ENCODE measurements around the gene PLPP4. TPM values are rescaled to one million over a fixed set of nuclear protein-coding genes. Genes with fewer than 3 reads are reported as not detected.

PLPP4 gene
- total and polyA plus RNA-seq, 9 donors = 0.15 to 0.72 (median 0.31) TPM; not detected in 3

DNA sequence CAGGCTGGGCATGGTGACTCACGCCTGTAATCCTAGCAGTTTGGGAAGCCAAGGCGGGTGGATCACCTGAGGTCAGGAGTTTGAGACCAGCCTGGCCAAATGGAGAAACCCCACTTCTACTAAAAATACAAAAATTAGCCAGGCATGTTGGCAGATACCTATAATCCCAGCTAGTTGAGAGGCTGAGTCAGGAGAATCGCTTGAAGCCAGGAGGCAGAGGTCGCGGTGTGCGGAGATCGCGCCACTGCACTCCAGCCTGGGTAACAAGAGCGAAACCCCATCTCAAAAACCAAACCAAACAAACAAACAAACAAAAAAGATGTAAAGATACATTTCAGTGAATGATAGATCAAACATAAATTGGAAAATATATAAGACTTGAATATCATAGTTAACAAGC lies 105.9 kb downstream of the PLPP4 start:
- TF ChIP-seq, protein P1, sequence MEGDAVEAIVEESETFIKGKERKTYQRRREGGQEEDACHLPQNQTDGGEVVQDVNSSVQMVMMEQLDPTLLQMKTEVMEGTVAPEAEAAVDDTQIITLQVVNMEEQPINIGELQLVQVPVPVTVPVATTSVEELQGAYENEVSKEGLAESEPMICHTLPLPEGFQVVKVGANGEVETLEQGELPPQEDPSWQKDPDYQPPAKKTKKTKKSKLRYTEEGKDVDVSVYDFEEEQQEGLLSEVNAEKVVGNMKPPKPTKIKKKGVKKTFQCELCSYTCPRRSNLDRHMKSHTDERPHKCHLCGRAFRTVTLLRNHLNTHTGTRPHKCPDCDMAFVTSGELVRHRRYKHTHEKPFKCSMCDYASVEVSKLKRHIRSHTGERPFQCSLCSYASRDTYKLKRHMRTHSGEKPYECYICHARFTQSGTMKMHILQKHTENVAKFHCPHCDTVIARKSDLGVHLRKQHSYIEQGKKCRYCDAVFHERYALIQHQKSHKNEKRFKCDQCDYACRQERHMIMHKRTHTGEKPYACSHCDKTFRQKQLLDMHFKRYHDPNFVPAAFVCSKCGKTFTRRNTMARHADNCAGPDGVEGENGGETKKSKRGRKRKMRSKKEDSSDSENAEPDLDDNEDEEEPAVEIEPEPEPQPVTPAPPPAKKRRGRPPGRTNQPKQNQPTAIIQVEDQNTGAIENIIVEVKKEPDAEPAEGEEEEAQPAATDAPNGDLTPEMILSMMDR (IDR thresholded peaks at IDR 0.05) = no peak
- TF ChIP-seq POLR2A (IDR thresholded peaks at IDR 0.05) = no peak
- TF ChIP-seq EP300 (IDR thresholded peaks at IDR 0.05) = no peak
- DNase-seq = no peak
- intact Hi-C loops (cut with DNase I) = no loop called here
- 92 to 95% (median 95%) methylated on average over 9 of the region's 9 CpGs for WGBS, 3 donors
- Histone ChIP-seq H3K4me1 (ENCODE audit: insufficient read depth) (no peaks in the 10 kb centered on the region), H3K27me3 (no peaks in the 10 kb centered on the region), H3K27ac (no peak overlapping the region), H3K9me3 (no peaks in the 10 kb centered on the region), H3K4me3 (no peak overlapping the region), H3K36me3 (no peaks in the 10 kb centered on the region)

DNA sequence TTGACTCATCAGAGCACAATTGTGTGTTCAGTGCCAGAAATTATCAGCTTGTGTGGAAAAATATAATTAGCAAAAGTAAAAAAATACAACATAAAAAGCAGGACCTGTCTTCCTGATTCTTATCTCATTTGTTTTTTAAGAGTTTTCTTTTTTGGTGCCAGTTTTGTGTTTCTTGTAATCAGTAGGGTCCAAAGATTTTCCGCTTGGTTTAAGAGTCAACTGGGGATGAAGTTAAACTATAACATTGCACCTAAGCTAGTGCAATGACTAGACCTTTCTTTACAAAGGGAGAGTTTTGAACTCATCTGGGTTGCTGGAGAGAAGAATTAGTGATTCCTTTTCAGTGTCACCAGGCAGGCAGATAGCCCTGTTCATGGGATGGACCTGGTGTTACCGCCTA lies 113.4 kb downstream of the PLPP4 start:
- intact Hi-C loops (cut with DNase I) = no loop called here
- no peaks in the 10 kb centered on the region for H3K27me3 ChIP-seq
- H3K4me3 ChIP-seq = no peak overlapping the region
- no peaks in the 10 kb centered on the region for H3K36me3 ChIP-seq
- no peaks in the 10 kb centered on the region for H3K9me3 ChIP-seq
- no peaks in the 10 kb centered on the region for H3K4me1 ChIP-seq (ENCODE audit: insufficient read depth)
- TF ChIP-seq, protein P1 (IDR thresholded peaks at IDR 0.05) = no peak
- TF ChIP-seq POLR2A (IDR thresholded peaks at IDR 0.05) (no peak), EP300 (IDR thresholded peaks at IDR 0.05) (no peak)
- no peak for DNase-seq
- H3K27ac ChIP-seq = no peak overlapping the region
- WGBS, 3 donors = 84 to 88% (median 87%) methylated on average over 2 of the region's 2 CpGs

DNA sequence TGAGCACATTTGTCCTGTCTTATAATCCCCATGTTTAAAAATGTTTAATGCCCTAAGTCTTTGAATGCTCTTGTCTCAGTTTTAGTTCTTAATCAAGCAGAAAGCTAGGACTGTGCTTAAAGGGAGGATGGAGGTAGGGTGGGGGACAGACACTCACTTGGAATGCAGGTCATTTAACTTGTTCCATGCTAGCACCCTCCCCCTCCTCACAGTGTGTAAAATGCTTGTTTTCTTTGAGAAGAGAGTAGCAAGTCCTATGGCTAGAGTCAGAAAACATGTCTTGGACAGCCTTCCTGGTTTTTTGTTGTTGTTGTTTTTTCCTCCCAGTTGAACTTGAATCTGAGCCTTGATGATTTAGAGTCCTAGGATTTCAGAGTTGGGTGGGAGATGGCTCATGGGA lies 114.2 kb downstream of the PLPP4 start:
- TF ChIP-seq EP300 (IDR thresholded peaks at IDR 0.05) (no peak), POLR2A (IDR thresholded peaks at IDR 0.05) (no peak)
- TF ChIP-seq, protein P1 (IDR thresholded peaks at IDR 0.05) = no peak
- H3K4me1 ChIP-seq (ENCODE audit: insufficient read depth) = no peaks in the 10 kb centered on the region
- no peaks in the 10 kb centered on the region for H3K27me3 ChIP-seq
- no peaks in the 10 kb centered on the region for H3K9me3 ChIP-seq
- H3K27ac ChIP-seq = no peak overlapping the region
- H3K36me3 ChIP-seq = no peaks in the 10 kb centered on the region
- no peak overlapping the region for H3K4me3 ChIP-seq
- intact Hi-C loops (cut with DNase I) = no loop called here
- no peak for DNase-seq

DNA sequence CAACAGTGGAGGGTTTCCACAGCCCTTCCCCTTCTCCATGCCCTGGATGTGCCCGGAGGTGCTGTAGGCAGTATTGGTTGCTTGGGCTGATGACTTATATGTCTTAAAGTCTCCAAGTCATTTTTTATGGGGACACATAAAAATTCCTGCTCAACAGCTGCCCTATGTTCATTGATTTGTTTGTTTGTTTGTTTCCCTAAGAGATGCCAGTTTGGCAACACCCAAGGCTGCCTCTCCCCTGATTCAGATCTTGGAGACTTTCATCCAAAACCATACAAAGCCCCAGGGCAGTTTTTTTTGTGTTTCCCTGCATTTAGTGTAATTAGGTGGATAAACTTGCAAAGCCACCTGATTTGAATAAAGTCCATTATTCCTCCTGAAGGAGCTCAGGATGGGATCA lies 115.3 kb downstream of the PLPP4 start:
- 72 to 100% (median 87%) methylated on average over 1 of the region's 1 CpG for WGBS, 3 donors
- intact Hi-C loops (cut with DNase I) = no loop called here
- Histone ChIP-seq H3K4me3 (no peak overlapping the region), H3K36me3 (no peaks in the 10 kb centered on the region), H3K9me3 (no peaks in the 10 kb centered on the region), H3K27me3 (no peaks in the 10 kb centered on the region), H3K27ac (no peak overlapping the region), H3K4me1 (ENCODE audit: insufficient read depth) (no peaks in the 10 kb centered on the region)
- DNase-seq = no peak
- TF ChIP-seq POLR2A (IDR thresholded peaks at IDR 0.05) = no peak
- TF ChIP-seq, protein P1 (IDR thresholded peaks at IDR 0.05) = no peak
- no peak for TF ChIP-seq EP300 (IDR thresholded peaks at IDR 0.05)

DNA sequence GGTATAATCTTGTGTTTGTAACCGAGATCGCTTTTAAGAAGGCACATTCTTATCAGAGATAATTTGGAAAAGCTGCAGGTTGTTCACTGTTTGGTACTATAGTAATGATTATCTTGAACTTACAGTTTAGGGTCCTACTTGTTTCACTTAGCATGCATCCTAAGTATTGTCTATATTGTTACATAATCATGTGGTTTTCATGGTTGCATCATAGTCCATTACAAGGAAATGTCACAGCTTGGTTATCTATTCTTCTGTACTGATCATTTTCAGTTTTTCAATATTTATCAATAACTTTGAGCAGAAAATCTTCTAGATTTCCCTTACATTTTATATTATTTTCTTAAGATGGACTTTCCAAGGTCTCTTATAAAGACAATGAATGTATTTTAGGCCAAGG lies 116.3 kb downstream of the PLPP4 start:
- 45 to 65% (median 59%) methylated on average over 2 of the region's 2 CpGs for WGBS, 3 donors
- Histone ChIP-seq H3K4me1 (ENCODE audit: insufficient read depth) (no peaks in the 10 kb centered on the region), H3K4me3 (no peak overlapping the region), H3K9me3 (no peaks in the 10 kb centered on the region), H3K36me3 (no peaks in the 10 kb centered on the region), H3K27me3 (no peaks in the 10 kb centered on the region), H3K27ac (no peak overlapping the region)
- intact Hi-C loops (cut with DNase I) = no loop called here
- DNase-seq = no peak
- TF ChIP-seq EP300 (IDR thresholded peaks at IDR 0.05) = no peak
- TF ChIP-seq, protein P1 (IDR thresholded peaks at IDR 0.05) = no peak
- no peak for TF ChIP-seq POLR2A (IDR thresholded peaks at IDR 0.05)

All from ovary (tissue), 9 donors.